ENCODE measurements around the gene NADK. TPM values are rescaled to one million over a fixed set of nuclear protein-coding genes. Genes with fewer than 3 reads are reported as not detected.
A peak's percentile ranks its signal among the peaks of the same experiment; 100 is the strongest.

NADK gene
- total and polyA plus RNA-seq, 2 experiments from 2014 or later, result 43.0 to 43.1 TPM

DNA sequence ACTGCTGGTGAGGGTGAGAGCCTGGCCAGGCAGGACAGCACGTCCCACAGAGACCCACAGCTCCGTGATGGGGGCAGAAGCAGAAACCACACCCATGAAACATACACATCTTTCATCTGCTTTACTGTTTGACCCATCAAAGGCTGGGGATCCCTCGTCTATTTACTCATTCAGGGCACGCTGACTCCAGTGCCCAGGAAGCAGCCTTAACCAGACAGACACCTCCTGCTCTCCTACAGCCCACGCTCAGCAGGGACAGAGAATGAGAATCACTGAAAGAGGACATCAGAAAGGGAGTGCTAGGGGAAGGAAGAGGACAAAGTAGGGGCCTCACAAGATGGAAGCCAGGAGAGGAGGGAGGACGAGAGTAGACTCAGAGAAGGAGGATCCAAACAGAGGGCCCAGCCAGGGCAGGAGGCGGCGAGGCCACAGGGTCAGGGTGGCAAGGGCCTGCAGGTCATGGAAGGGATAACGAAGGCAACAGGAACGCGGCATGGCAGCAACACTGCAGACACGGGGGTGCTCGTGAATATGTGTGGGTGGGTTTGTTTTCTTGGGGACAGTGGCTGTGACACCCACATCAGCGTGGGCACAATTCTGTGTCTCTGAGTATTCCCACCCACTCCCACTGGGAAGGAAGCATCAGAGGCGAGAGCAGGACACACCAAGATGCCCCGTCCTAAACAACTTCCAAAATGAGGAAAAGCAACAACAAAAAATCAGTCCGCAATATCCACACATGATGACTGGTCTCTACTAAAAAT lies 15.4 kb upstream of the NADK start:
- Histone ChIP-seq H3K9me3 (ENCODE audit: low read depth) (no peaks in the 10 kb centered on the region), H4K20me1 (ENCODE audit: insufficient read depth) (no peaks in the 10 kb centered on the region), H2AFZ (no peak overlapping the region), H3K9me2 (ENCODE audit: insufficient read depth) (no peaks in the 10 kb centered on the region), H3K27me3 (replicated peaks; ENCODE audit: insufficient read depth) (no peaks in the 10 kb centered on the region), H3F3A (ENCODE audit: insufficient read depth) (peaks cover 17% of the 10 kb centered on the region), H3K4me3 (no peak overlapping the region), H3K36me3 (ENCODE audit: low read depth) (peaks cover 51% of the 10 kb centered on the region), H3K4me2 (ENCODE audit: unreplicated experiment) (no peak overlapping the region), H3K79me2 (ENCODE audit: insufficient read depth) (peaks cover 100% of the 10 kb centered on the region), H3K9ac (no peak overlapping the region), H3K27ac (no peak overlapping the region), H3K4me1 (ENCODE audit: insufficient read depth) (no peaks in the 10 kb centered on the region)
- in situ Hi-C loops (cut with MboI), result no loop called here
- DNase-seq, result no peak
- 90% methylated on average over 16 to 17 of the region's 17 CpGs for WGBS, 2 experiments (ENCODE audit: low coverage in 1 of 2, low lambda C conversion rate in 2 of 2, missing lambda C conversion rate in 2 of 2)
- TF ChIP-seq EZH2phosphoT487 (IDR thresholded peaks at IDR 0.05; ENCODE audit: insufficient read depth, low read depth) (no peak), EZH2 (IDR thresholded peaks at IDR 0.05; ENCODE audit: insufficient read depth, poor library complexity, severe bottlenecking) (no peak)

DNA sequence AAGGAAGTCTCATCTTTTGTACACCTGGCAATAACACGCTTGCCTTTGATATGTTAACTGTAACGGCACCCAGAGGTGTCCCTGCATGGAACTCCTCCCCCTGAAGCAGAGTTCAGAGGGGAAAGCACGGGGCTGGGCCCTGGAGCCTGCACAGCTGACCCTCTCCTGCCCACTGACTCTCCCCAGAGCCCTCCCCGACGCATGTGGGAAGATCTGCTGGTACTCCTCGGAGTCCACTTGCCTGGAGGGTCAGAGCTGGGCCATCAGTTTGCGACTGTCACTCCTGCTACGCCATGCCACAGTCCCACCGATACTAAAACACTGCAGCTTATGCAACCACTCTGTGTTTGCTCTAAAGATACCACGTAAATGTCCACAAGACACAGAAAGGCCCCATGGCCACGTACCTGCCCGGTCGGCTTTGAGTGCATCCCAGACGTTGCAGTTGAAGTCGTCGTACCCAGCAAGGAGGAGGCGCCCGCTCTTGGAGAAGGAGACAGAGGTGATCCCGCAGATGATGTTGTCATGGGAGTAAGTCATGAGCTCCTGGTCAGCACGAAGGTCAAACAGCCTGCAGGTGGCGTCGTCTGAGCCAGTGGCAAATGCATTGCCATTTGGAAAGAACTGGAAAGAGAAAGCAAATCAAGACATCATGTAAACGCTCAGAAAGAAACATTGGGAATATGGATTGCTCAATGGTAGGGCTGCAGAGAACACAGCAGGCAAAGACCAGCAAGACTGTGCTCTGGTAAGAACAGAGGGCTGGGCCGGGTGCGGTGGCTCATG lies 10.6 kb upstream of the NADK start:
- in situ Hi-C loops (cut with MboI), result no loop called here
- Histone ChIP-seq H3K9me2 (ENCODE audit: insufficient read depth) (no peaks in the 10 kb centered on the region), H3K79me2 (ENCODE audit: insufficient read depth) (peaks cover 94% of the 10 kb centered on the region), H4K20me1 (ENCODE audit: insufficient read depth) (no peaks in the 10 kb centered on the region), H3K4me3 (no peak overlapping the region), H3F3A (ENCODE audit: insufficient read depth) (peaks cover 43% of the 10 kb centered on the region), H3K27ac (no peak overlapping the region), H3K36me3 (ENCODE audit: low read depth) (peaks cover 68% of the 10 kb centered on the region), H3K9me3 (ENCODE audit: low read depth) (no peaks in the 10 kb centered on the region), H3K4me1 (ENCODE audit: insufficient read depth) (no peaks in the 10 kb centered on the region), H3K9ac (no peak overlapping the region), H3K27me3 (replicated peaks; ENCODE audit: insufficient read depth) (no peaks in the 10 kb centered on the region), H2AFZ (no peak overlapping the region), H3K4me2 (ENCODE audit: unreplicated experiment) (no peak overlapping the region)
- 82 to 84% methylated on average over 22 to 25 of the region's 25 CpGs for WGBS, 2 experiments (ENCODE audit: low coverage in 1 of 2, low lambda C conversion rate in 2 of 2, missing lambda C conversion rate in 2 of 2)
- DNase-seq, result peak; percentile 48
- TF ChIP-seq EZH2phosphoT487 (IDR thresholded peaks at IDR 0.05; ENCODE audit: insufficient read depth, low read depth), result no peak
- no peak for TF ChIP-seq EZH2 (IDR thresholded peaks at IDR 0.05; ENCODE audit: insufficient read depth, poor library complexity, severe bottlenecking)

DNA sequence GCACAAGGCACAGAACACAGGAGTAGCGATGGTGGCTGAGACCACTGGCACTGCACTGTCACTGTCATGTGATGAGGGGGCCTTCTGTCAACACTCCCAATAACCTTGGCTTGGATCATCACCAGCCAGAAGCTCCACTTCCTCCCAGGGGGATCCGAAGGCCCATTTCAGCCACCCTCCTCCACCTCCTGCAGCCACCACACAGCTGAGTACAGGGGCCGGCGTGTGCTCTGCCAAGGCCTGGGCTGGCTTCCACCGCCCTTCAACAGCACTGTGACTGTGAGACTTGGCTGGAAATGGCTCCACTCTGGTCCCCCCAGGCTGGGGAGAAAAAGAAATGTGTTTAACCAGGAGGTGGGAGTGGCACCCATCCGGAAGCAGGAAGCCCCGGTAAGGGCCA lies 9.9 kb upstream of the NADK start:
- no peaks in the 10 kb centered on the region for H3K27me3 ChIP-seq (replicated peaks; ENCODE audit: insufficient read depth)
- no peak for TF ChIP-seq EZH2phosphoT487 (IDR thresholded peaks at IDR 0.05; ENCODE audit: insufficient read depth, low read depth)
- no peak for TF ChIP-seq EZH2 (IDR thresholded peaks at IDR 0.05; ENCODE audit: insufficient read depth, poor library complexity, severe bottlenecking)
- 71 to 76% methylated on average over 7 of the region's 7 CpGs for WGBS, 2 experiments (ENCODE audit: low coverage in 1 of 2, low lambda C conversion rate in 2 of 2, missing lambda C conversion rate in 2 of 2)
- H3F3A ChIP-seq (ENCODE audit: insufficient read depth), result peaks cover 50% of the 10 kb centered on the region
- H3K4me1 ChIP-seq (ENCODE audit: insufficient read depth), result peaks cover 5% of the 10 kb centered on the region
- H3K36me3 ChIP-seq (ENCODE audit: low read depth), result peaks cover 63% of the 10 kb centered on the region
- no peaks in the 10 kb centered on the region for H3K9me2 ChIP-seq (ENCODE audit: insufficient read depth)
- H4K20me1 ChIP-seq (ENCODE audit: insufficient read depth), result no peaks in the 10 kb centered on the region
- H3K4me2 ChIP-seq (ENCODE audit: unreplicated experiment), result no peak overlapping the region
- in situ Hi-C loops (cut with MboI), result no loop called here
- no peak for DNase-seq
- H2AFZ ChIP-seq, result no peak overlapping the region
- H3K4me3 ChIP-seq, result no peak overlapping the region
- H3K9ac ChIP-seq, result no peak overlapping the region
- H3K9me3 ChIP-seq (ENCODE audit: low read depth), result no peaks in the 10 kb centered on the region
- H3K79me2 ChIP-seq (ENCODE audit: insufficient read depth), result peaks cover 87% of the 10 kb centered on the region
- H3K27ac ChIP-seq, result no peak overlapping the region

DNA sequence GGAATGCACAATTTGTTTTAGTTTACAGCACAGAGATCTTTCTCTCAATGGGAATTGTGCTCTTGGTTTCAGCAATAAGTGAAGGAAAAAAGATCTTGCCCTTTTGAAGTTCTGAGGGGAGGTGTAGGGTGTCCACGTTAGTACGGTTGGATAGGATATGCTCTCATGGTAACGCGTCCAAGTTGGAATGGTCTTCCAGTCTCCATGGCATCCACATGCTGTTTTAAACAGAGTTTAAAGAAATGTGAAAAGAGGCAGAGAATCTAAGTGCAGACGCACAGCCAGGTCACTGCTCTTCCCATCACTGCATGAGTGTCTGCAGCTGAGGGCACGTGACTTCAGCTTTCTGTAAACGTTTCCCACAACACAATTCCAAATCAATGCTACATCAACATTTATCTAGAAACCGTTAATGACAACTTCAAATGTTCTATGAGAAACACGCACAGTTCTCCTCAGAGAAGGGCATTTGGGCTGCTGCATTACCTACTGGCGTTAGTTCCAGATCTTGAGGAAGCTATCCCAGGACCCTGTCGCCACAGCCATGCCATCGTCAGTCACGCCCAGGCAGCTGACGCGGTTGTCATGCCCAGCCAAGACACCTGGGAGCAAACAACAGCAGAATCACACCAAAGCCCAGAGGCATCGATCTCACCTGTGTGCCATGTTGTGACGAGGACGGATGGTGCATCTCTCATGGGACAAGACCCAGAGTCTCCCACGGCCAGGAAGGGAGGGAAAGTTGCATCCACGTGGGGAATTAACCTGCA lies 8.8 kb upstream of the NADK start:
- Histone ChIP-seq H3K9me3 (ENCODE audit: low read depth) (no peaks in the 10 kb centered on the region), H2AFZ (no peak overlapping the region), H3K4me2 (ENCODE audit: unreplicated experiment) (no peak overlapping the region), H3K4me3 (no peak overlapping the region), H3K9ac (no peak overlapping the region), H4K20me1 (ENCODE audit: insufficient read depth) (no peaks in the 10 kb centered on the region), H3K27ac (no peak overlapping the region), H3K27me3 (replicated peaks; ENCODE audit: insufficient read depth) (no peaks in the 10 kb centered on the region), H3K9me2 (ENCODE audit: insufficient read depth) (no peaks in the 10 kb centered on the region), H3K79me2 (ENCODE audit: insufficient read depth) (peaks cover 76% of the 10 kb centered on the region), H3F3A (ENCODE audit: insufficient read depth) (peaks cover 52% of the 10 kb centered on the region), H3K36me3 (ENCODE audit: low read depth) (peaks cover 56% of the 10 kb centered on the region), H3K4me1 (ENCODE audit: insufficient read depth) (peaks cover 15% of the 10 kb centered on the region)
- TF ChIP-seq EZH2 (IDR thresholded peaks at IDR 0.05; ENCODE audit: insufficient read depth, poor library complexity, severe bottlenecking) (no peak), EZH2phosphoT487 (IDR thresholded peaks at IDR 0.05; ENCODE audit: insufficient read depth, low read depth) (no peak)
- 77 to 79% methylated on average over 20 of the region's 20 CpGs for WGBS, 2 experiments (ENCODE audit: low coverage in 1 of 2, low lambda C conversion rate in 2 of 2, missing lambda C conversion rate in 2 of 2)
- in situ Hi-C loops (cut with MboI), result no loop called here
- no peak for DNase-seq
